LNCAP (cell line): ENCODE results near the gene KLHL40.

Experiments
- CTCF ChIP-seq: fragments of 450-650 bp; IDR thresholded peaks from 2 replicates; pipeline ENCODE4 v1.5.1; 2017; ENCODE audit warnings: mild to moderate bottlenecking

Gene KLHL40

GRCh38 chr3:42685363-42685881, at the start of gene KLHL40:
Gene KLHL40, plus strand, starts transcription at chr3:42685537. Its CDS starts 82 bp downstream, at chr3:42685619.
- TF ChIP-seq CTCF: no peak

GRCh38 chr3:42637001-42637400, 48.3 kb upstream of the KLHL40 start:
- TF ChIP-seq CTCF: no peak

- TF ChIP-seq CTCF: no peak
Observed at GRCh38 chr3:42638339-42638842, 46.9 kb upstream of the KLHL40 start.

GRCh38 chr3:42639192-42639591, 46.1 kb upstream of the KLHL40 start:
- no peak for TF ChIP-seq CTCF

- no peak for TF ChIP-seq CTCF
Observed at GRCh38 chr3:42640129-42640528, 45.2 kb upstream of the KLHL40 start.

GRCh38 chr3:42640771-42641370, 44.5 kb upstream of the KLHL40 start:
- no peak for TF ChIP-seq CTCF

- TF ChIP-seq CTCF: no peak
Observed at GRCh38 chr3:42647821-42648459, 37.4 kb upstream of the KLHL40 start.
